Fibroblast of villous mesenchyme (primary cell): Measurements from ENCODE around the gene HES5. TPM values are rescaled to one million over a fixed set of nuclear protein-coding genes. Genes with fewer than 3 reads are reported as not detected.

Source experiments
- DNase-seq: peaks from one replicate; pipeline ENCODE4 v3.0.0-alpha.2; 2010; ENCODE audit warnings: low read depth
- H3K4me3 ChIP-seq: 2 replicates; pipeline ENCODE4 v1.5.1; 2011; ENCODE audit warnings: low read depth, mild to moderate bottlenecking, low read length
- CTCF ChIP-seq: IDR thresholded peaks from 2 replicates; pipeline ENCODE4 v1.5.1; 2012; ENCODE audit warnings: low read depth, mild to moderate bottlenecking, low read length; ENCODE audit not compliant: insufficient read depth
- total RNA-seq: library from RNA; depleted of rRNA; stranded (reverse); fragments of >200 nt; gene quantifications from 2 replicates; pipeline ENCODE4 v1.2.3, GENCODE V29; 2012

The HES5 gene
- total RNA-seq, 1 donor = under 0.01 TPM

- no peak for TF ChIP-seq CTCF
Measured at GRCh38 chr1:2493218-2493617, 36.8 kb downstream of the HES5 start.

GRCh38 chr1:2492091-2492490 lies 38.0 kb downstream of the HES5 start:
- no peak overlapping the region for H3K4me3 ChIP-seq
- DNase-seq = no peak
- no peak for TF ChIP-seq CTCF

More at GRCh38 chr1:2493218-2493617, 36.8 kb downstream of the HES5 start:
- DNase-seq = no peak
- no peak overlapping the region for H3K4me3 ChIP-seq

- H3K4me3 ChIP-seq = no peak overlapping the region
- DNase-seq = no peak
- TF ChIP-seq CTCF = no peak
Measured at GRCh38 chr1:2489615-2490014, 40.4 kb downstream of the HES5 start.

- H3K4me3 ChIP-seq = no peak overlapping the region
- DNase-seq = no peak
- no peak for TF ChIP-seq CTCF
Measured at GRCh38 chr1:2488688-2489087, 41.4 kb downstream of the HES5 start.

GRCh38 chr1:2486558-2486957 lies 43.5 kb downstream of the HES5 start:
- TF ChIP-seq CTCF = no peak
- no peak for DNase-seq
- no peak overlapping the region for H3K4me3 ChIP-seq

- TF ChIP-seq CTCF = no peak
- no peak overlapping the region for H3K4me3 ChIP-seq
Measured at GRCh38 chr1:2486041-2486440, 44.0 kb downstream of the HES5 start.

GRCh38 chr1:2483970-2484369 lies 46.1 kb downstream of the HES5 start:
- no peak overlapping the region for H3K4me3 ChIP-seq
- TF ChIP-seq CTCF = no peak
- DNase-seq = no peak

More at GRCh38 chr1:2486041-2486440, 44.0 kb downstream of the HES5 start:
- DNase-seq = no peak
